ENCODE data around the gene SHOX. TPM values are rescaled to one million over a fixed set of nuclear protein-coding genes. Genes with fewer than 3 reads are reported as not detected.

Gene SHOX
- total RNA-seq, 1 experiment from 2014 or later = 0.24 TPM

GRCh38 chrX:675955-676295 lies 45.3 kb downstream of the SHOX start:
- Histone ChIP-seq H3K4me1 (ENCODE audit: insufficient read depth, low read length) (no peaks in the 10 kb centered on the region), H3T11ph (ENCODE audit: low read length) (no peak overlapping the region), H3K9ac (ENCODE audit: extremely low read depth, insufficient read length, low read length) (no peak overlapping the region), H2BK15ac (ENCODE audit: low read depth, low read length) (no peak overlapping the region), H3K23ac (ENCODE audit: insufficient read length, low read depth, low read length) (no peak overlapping the region), H3K79me1 (ENCODE audit: insufficient read depth, low read depth, low read length, poor library complexity, severe bottlenecking) (no peaks in the 10 kb centered on the region), H3K27me3 (ENCODE audit: insufficient read depth, low read length) (no peaks in the 10 kb centered on the region), H4K20me1 (ENCODE audit: control insufficient read depth, insufficient read depth, insufficient read length) (no peaks in the 10 kb centered on the region), H2BK120ac (ENCODE audit: low read depth, low read length, poor library complexity, severe bottlenecking) (no peak overlapping the region), H3K18ac (ENCODE audit: insufficient read length, low read depth, low read length) (peak overlapping the region; percentile 42), H3K9me3 (ENCODE audit: control insufficient read depth, low read depth, low read length) (no peaks in the 10 kb centered on the region), H2AK5ac (ENCODE audit: insufficient read length, low read length) (no peak overlapping the region), H2BK12ac (ENCODE audit: insufficient read length, low read depth, low read length) (no peak overlapping the region), H3K56ac (ENCODE audit: insufficient read length, low read depth, low read length) (no peak overlapping the region), H3K23me2 (ENCODE audit: insufficient read length, low read depth, low read length, poor library complexity, severe bottlenecking) (no peaks in the 10 kb centered on the region), H3K4me2 (ENCODE audit: insufficient read depth, insufficient read length, low read length) (no peak overlapping the region), H4K91ac (ENCODE audit: insufficient read length, low read depth, low read length) (no peak overlapping the region), H4K5ac (ENCODE audit: insufficient read length, low read depth, low read length) (no peak overlapping the region), H2AFZ (ENCODE audit: low read length) (no peak overlapping the region), H4K8ac (replicated peaks; ENCODE audit: insufficient read length, low read depth, low read length) (no peak overlapping the region), H3K27ac (ENCODE audit: insufficient read length, low read depth, low read length) (no peak overlapping the region), H2BK5ac (ENCODE audit: insufficient read length, low read length) (no peak overlapping the region), H3K79me2 (ENCODE audit: insufficient read depth, low read length) (no peaks in the 10 kb centered on the region), H3K14ac (ENCODE audit: insufficient read depth, low read length) (no peak overlapping the region; the same call in 1 of the 2 replicates), H3K4ac (ENCODE audit: low read depth, low read length) (no peak overlapping the region), H2BK20ac (ENCODE audit: low read depth, low read length, poor library complexity, severe bottlenecking) (no peak overlapping the region)
- H3K4me1 Mint-ChIP-seq = peaks cover 12 to 13% of the 10 kb centered on the region in 2 experiments
- TF ChIP-seq CTCF (conservative IDR thresholded peaks at IDR 0.05) = no peak
- DNase-seq = peak; percentile 57
- no peak overlapping the region; a peak in 1 of 5 replicates for H3K4me3 Mint-ChIP-seq
- H3K36me3 Mint-ChIP-seq (ENCODE audit: insufficient read depth in 1 of 3, low read depth in 3 of 3) = peaks cover 0 to 2% (median 0%) of the 10 kb centered on the region in 3 experiments; a peak in 3 of 7 replicates
- WGBS (ENCODE audit: extremely low coverage, insufficient read length, low lambda C conversion rate) = no CpG with 5 or more reads among the region's 15 CpGs
- peaks cover 17% of the 10 kb centered on the region for H3K27me3 Mint-ChIP-seq (ENCODE audit: low read depth)
- peaks cover 8 to 11% of the 10 kb centered on the region in 2 experiments; a peak in 2 of 5 replicates for H3K9me3 Mint-ChIP-seq
- H3K27ac Mint-ChIP-seq = peak overlapping the region; percentile 36 to 90 (median 87); a peak in 6 of 7 replicates
